ENCODE data around the gene NCK2. TPM values are rescaled to one million over a fixed set of nuclear protein-coding genes. Genes with fewer than 3 reads are reported as not detected.
A peak's percentile ranks its signal among the peaks of the same experiment; 100 is the strongest.

Gene NCK2
- 42.3 TPM for total RNA-seq

DNA sequence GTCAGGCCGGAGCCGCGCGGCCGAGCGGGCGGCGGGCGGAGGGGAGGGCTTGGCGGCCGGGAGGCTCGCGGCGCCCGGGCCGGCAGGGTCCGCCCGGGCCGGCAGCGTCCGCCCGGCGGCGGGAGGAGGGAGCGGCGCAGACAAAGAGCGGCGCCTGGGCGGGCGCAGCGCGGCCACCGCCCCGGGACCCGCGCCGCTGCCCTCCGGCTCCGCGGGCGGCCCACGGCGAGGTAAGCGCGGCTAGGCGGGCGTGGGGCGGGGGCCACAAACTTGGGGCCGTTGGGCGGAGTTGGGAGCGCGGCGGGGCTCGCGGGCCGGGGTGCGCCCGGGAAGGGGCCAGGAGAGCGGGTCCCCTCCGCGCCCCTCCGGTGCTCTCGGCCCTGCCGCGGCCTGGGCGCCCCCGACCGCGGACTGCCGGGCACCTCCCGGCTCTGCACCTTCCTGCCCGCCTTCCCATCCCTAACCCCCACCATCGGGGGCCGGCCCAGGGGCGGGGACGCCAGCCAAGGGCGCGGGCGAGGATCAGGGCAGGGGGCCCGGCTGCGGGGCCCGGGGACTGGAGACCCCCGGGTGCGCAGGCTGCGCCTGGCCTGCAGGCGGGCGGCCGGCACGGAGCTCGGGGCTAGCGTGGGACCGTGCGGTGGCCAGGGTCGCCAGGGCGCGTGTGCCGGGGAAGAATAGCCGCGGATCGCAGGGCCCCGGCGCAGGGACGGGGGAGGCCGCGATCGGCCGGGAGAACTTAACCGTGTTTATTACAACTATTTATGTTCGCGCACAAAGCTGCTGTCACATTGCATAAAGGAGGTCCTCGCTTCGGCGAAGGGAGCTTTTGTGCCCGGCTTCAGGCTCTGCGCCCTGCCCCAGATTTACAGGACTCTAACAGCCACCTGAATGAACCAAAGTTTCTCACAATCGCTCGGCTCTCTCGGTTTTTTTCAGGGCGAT is at the start of gene NCK2:
Gene NCK2 (plus strand): TSS at position 4 of the 945 bp plus-strand sequence. CDS start 110,152 bp downstream, outside the sequence.
- peak within 1 kb of the TSS; percentile 70 to 85 (median 80) for H3K9ac ChIP-seq (ENCODE audit: low read depth in 1 of 3, low read length in 3 of 3)
- no peaks in the 10 kb centered on the region for H3K27me3 ChIP-seq (ENCODE audit: control insufficient read depth in 3 of 3, insufficient read depth in 3 of 3, low read length in 3 of 3)
- peak within 1 kb of the TSS; percentile 74 for H3K27ac ChIP-seq (ENCODE audit: low read depth, low read length)
- H3K4me3 ChIP-seq (ENCODE audit: low read length in 3 of 3), result peak within 1 kb of the TSS; percentile 71 to 78 (median 78)
- H3K9me3 ChIP-seq (ENCODE audit: control insufficient read depth in 3 of 3, low read length in 3 of 3), result no peaks in the 10 kb centered on the region
- H3K4me1 ChIP-seq (ENCODE audit: control insufficient read depth in 3 of 3, insufficient read depth in 3 of 3, low read length in 3 of 3), result peaks cover 38 to 52% (median 39%) of the 10 kb centered on the region in 3 donors
- no peaks in the 10 kb centered on the region for H3K36me3 ChIP-seq (ENCODE audit: control insufficient read depth in 3 of 3, insufficient read depth in 3 of 3, low read length in 3 of 3)

DNA sequence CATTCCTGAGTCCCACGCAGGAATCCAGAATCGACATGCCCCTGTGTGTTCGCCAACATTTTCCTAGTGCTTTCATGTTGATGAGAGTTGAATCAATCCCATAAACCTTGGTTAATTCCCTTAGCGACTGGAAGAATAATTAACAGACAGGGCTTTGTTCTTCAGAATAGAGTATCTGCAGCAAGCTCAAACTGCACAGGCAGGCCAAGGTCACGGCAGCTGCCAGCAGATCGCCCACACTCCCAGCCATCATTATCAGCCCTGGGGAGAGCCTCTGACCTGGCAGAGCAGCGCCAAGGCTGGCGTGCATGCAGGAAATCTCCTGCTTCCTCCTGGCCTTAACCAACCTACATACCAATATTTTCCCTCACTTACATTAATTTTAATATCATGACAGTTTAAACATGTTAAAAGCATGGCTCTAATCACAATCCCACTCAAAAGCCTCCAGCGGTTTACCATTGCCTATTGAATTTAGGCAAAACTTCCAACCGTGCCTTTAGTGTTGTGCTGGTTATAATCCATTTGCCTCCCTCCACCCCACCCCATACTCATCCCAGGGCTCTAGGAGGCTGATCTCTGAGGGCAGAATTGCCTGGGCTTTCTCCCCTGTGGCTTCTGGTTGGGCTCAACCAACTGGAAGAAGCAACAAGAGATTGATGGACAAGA is 46.8 kb upstream of the NCK2 start:
- H3K9me3 ChIP-seq (ENCODE audit: control insufficient read depth in 3 of 3, low read length in 3 of 3), result no peaks in the 10 kb centered on the region

DNA sequence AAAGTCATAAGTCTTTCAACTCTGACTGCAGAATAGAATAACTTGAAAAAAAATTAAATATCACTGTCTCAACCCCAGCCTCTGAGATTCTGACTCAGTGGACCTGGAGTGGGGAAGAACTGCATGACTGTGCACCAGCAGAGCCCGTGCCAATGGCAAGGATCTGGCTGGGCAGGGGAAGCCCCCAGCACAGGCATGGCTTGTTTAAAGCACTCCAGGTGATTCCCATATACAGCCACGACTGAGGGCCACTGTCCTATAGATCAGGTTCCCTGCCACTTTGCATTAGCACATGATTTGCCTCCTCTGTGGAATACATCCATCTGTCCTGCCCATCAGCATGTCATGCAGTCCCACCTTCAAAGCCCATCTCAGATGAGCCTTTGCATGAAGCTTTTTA is 45.9 kb upstream of the NCK2 start:
- Histone ChIP-seq H3K9me3 (ENCODE audit: control insufficient read depth in 3 of 3, low read length in 3 of 3) (no peaks in the 10 kb centered on the region), H3K36me3 (ENCODE audit: control insufficient read depth in 3 of 3, insufficient read depth in 3 of 3, low read length in 3 of 3) (no peaks in the 10 kb centered on the region), H3K4me1 (ENCODE audit: control insufficient read depth in 3 of 3, insufficient read depth in 3 of 3, low read length in 3 of 3) (no peaks in the 10 kb centered on the region), H3K9ac (ENCODE audit: low read depth in 1 of 3, low read length in 3 of 3) (no peak overlapping the region), H3K27me3 (ENCODE audit: control insufficient read depth in 3 of 3, insufficient read depth in 3 of 3, low read length in 3 of 3) (no peaks in the 10 kb centered on the region), H3K27ac (ENCODE audit: low read depth, low read length) (no peak overlapping the region), H3K4me3 (ENCODE audit: low read length in 3 of 3) (no peak overlapping the region)

More for the DNA sequence above, 46.8 kb upstream of the NCK2 start:
- H3K27ac ChIP-seq (ENCODE audit: low read depth, low read length), result no peak overlapping the region
- no peaks in the 10 kb centered on the region for H3K36me3 ChIP-seq (ENCODE audit: control insufficient read depth in 3 of 3, insufficient read depth in 3 of 3, low read length in 3 of 3)
- no peak overlapping the region for H3K4me3 ChIP-seq (ENCODE audit: low read length in 3 of 3)
- H3K4me1 ChIP-seq (ENCODE audit: control insufficient read depth in 3 of 3, insufficient read depth in 3 of 3, low read length in 3 of 3), result no peaks in the 10 kb centered on the region
- no peak overlapping the region for H3K9ac ChIP-seq (ENCODE audit: low read depth in 1 of 3, low read length in 3 of 3)
- no peaks in the 10 kb centered on the region for H3K27me3 ChIP-seq (ENCODE audit: control insufficient read depth in 3 of 3, insufficient read depth in 3 of 3, low read length in 3 of 3)

DNA sequence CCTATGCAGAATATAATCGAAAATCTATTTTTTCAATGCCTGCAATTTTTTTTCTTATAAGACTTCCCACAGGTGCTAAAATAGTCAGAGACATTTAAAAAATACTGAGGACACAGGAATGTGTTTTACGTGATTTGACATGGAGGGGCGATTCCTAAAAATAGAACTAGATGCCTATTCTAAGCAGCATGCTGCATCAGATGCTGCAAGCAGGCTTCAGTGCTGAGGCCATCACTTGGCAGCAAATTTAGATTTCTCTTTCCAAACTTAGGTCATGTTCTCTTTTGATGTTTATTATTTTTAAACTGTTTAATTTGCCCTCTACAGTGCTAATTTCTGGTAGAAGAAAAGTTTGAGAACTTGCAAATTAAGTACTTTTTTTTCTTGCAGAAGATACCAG is 43.7 kb upstream of the NCK2 start:
- H3K9me3 ChIP-seq (ENCODE audit: control insufficient read depth in 3 of 3, low read length in 3 of 3), result no peaks in the 10 kb centered on the region

DNA sequence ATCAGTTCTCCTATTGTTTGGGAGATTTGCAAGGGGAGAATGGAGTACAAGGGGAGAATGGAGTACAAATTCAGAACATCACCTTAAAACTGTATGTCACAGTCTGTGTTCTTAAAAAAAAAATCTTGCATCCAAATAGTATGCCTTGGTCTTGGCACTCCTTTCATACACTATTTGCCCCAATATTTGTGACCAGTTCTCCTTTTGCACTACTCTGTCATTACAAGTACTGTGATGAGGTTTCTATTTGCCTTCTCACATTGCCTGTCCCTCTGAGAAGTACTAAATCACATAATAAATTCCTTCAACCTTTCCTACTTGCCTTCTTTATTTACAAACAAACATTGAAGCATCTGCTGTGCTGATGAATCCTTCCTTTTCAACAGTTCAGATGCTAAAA is 36.0 kb upstream of the NCK2 start:
- no peak overlapping the region for H3K4me3 ChIP-seq (ENCODE audit: low read length in 3 of 3)
- H3K27ac ChIP-seq (ENCODE audit: low read depth, low read length), result no peak overlapping the region
- no peaks in the 10 kb centered on the region for H3K9me3 ChIP-seq (ENCODE audit: control insufficient read depth in 3 of 3, low read length in 3 of 3)
- H3K36me3 ChIP-seq (ENCODE audit: control insufficient read depth in 3 of 3, insufficient read depth in 3 of 3, low read length in 3 of 3), result no peaks in the 10 kb centered on the region
- peaks cover 0 to 11% (median 0%) of the 10 kb centered on the region in 3 donors for H3K4me1 ChIP-seq (ENCODE audit: control insufficient read depth in 3 of 3, insufficient read depth in 3 of 3, low read length in 3 of 3)
- no peaks in the 10 kb centered on the region for H3K27me3 ChIP-seq (ENCODE audit: control insufficient read depth in 3 of 3, insufficient read depth in 3 of 3, low read length in 3 of 3)
- H3K9ac ChIP-seq (ENCODE audit: low read depth in 1 of 3, low read length in 3 of 3), result no peak overlapping the region

More for the DNA sequence above, 43.7 kb upstream of the NCK2 start:
- Histone ChIP-seq H3K36me3 (ENCODE audit: control insufficient read depth in 3 of 3, insufficient read depth in 3 of 3, low read length in 3 of 3) (no peaks in the 10 kb centered on the region), H3K4me1 (ENCODE audit: control insufficient read depth in 3 of 3, insufficient read depth in 3 of 3, low read length in 3 of 3) (no peaks in the 10 kb centered on the region), H3K27ac (ENCODE audit: low read depth, low read length) (no peak overlapping the region), H3K4me3 (ENCODE audit: low read length in 3 of 3) (no peak overlapping the region), H3K9ac (ENCODE audit: low read depth in 1 of 3, low read length in 3 of 3) (no peak overlapping the region), H3K27me3 (ENCODE audit: control insufficient read depth in 3 of 3, insufficient read depth in 3 of 3, low read length in 3 of 3) (no peaks in the 10 kb centered on the region)

DNA sequence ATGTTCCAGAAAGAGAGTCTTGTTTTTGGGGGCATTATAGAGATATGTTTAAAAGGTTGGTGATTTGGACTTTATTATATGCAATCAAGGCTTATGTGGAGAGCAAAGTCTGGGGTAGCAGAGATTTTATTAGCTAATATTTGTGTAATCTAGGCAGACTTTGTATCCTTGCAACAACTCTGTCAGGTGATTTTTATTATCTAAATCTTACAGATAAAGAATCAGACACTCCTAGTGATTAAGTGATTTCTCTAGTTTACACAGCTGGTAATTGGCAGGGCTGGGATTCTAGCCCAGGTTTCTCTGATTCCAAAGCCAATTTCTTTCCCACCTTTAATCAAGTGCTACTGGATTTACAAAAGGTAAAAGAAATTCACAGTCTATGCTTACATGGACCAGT is 33.3 kb upstream of the NCK2 start:
- no peaks in the 10 kb centered on the region for H3K36me3 ChIP-seq (ENCODE audit: control insufficient read depth in 3 of 3, insufficient read depth in 3 of 3, low read length in 3 of 3)
- H3K9me3 ChIP-seq (ENCODE audit: control insufficient read depth in 3 of 3, low read length in 3 of 3), result no peaks in the 10 kb centered on the region
- no peak overlapping the region for H3K9ac ChIP-seq (ENCODE audit: low read depth in 1 of 3, low read length in 3 of 3)
- no peak overlapping the region for H3K4me3 ChIP-seq (ENCODE audit: low read length in 3 of 3)
- H3K4me1 ChIP-seq (ENCODE audit: control insufficient read depth in 3 of 3, insufficient read depth in 3 of 3, low read length in 3 of 3), result peaks cover 0 to 11% (median 0%) of the 10 kb centered on the region in 3 donors
- no peaks in the 10 kb centered on the region for H3K27me3 ChIP-seq (ENCODE audit: control insufficient read depth in 3 of 3, insufficient read depth in 3 of 3, low read length in 3 of 3)
- H3K27ac ChIP-seq (ENCODE audit: low read depth, low read length), result no peak overlapping the region

DNA sequence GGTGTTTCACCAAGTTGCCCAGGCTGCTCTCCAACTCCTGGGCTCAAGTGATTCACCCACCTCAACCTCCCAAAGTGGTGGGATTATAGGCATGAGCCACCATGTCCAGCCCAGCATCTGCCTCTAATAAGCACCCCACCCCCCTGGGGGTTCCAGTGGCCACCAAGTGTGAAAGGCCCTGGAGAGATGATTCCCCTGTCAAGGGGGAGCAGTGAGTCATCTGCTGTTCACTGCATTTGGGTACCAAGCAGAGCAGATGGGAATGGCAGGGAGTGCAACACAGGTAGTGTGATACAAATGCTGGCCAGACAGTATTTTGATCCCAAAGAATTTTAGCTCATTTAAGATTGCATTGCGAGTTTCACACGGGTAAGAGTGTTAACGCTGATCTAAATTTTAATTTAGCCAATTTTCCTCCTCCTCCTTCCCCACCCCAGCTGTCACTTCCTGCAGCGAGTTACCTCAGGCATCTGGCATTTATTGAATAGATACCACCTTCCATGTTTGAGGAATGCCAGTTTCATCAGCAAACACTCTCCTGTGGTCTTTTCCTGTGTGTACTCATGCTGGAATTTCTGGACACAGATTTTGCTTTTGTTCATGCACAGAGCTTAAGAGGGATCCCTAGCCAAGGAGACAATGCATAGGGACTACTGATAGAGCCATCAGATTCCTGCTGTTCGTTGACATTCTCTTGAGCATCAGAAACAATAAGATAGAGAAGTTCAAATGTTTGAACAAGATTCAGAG is 32.4 kb upstream of the NCK2 start:
- H3K4me1 ChIP-seq (ENCODE audit: control insufficient read depth in 3 of 3, insufficient read depth in 3 of 3, low read length in 3 of 3), result peaks cover 0 to 11% (median 0%) of the 10 kb centered on the region in 3 donors
- no peak overlapping the region for H3K4me3 ChIP-seq (ENCODE audit: low read length in 3 of 3)
- H3K27ac ChIP-seq (ENCODE audit: low read depth, low read length), result no peak overlapping the region
- no peaks in the 10 kb centered on the region for H3K36me3 ChIP-seq (ENCODE audit: control insufficient read depth in 3 of 3, insufficient read depth in 3 of 3, low read length in 3 of 3)
- no peak overlapping the region for H3K9ac ChIP-seq (ENCODE audit: low read depth in 1 of 3, low read length in 3 of 3)
- H3K27me3 ChIP-seq (ENCODE audit: control insufficient read depth in 3 of 3, insufficient read depth in 3 of 3, low read length in 3 of 3), result no peaks in the 10 kb centered on the region
- no peaks in the 10 kb centered on the region for H3K9me3 ChIP-seq (ENCODE audit: control insufficient read depth in 3 of 3, low read length in 3 of 3)

DNA sequence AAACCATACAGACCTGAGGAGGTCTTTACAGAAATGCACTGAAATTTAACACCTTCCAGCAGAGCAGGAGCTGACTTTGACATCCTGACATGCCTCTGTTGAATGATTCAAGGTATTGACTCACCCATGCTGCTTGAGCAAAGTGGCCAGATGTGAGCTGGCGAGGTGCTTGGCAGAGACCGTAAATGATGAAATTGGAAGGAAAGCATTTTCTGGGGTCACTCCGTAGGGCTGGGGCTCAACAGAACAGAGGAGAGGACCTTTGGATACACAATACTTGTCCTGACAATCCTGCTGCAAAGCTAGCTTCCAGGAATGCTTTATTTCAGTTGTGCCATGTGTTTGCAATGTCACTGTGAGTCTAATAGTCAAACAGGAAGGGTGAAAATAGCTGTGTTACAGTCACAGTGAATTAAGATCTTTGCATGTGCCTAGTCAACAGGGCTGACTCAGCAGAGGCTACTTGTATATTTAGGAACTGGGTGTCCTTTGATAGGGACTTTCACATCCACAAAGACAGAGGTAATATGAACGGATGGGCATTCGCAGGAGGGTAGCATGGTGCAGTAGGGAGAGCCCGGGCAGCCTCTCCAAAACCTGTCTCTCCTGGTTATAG is 31.6 kb upstream of the NCK2 start:
- Histone ChIP-seq H3K4me3 (ENCODE audit: low read length in 3 of 3) (no peak overlapping the region), H3K9ac (ENCODE audit: low read depth in 1 of 3, low read length in 3 of 3) (no peak overlapping the region), H3K36me3 (ENCODE audit: control insufficient read depth in 3 of 3, insufficient read depth in 3 of 3, low read length in 3 of 3) (no peaks in the 10 kb centered on the region), H3K4me1 (ENCODE audit: control insufficient read depth in 3 of 3, insufficient read depth in 3 of 3, low read length in 3 of 3) (peaks cover 0 to 11% (median 0%) of the 10 kb centered on the region in 3 donors), H3K27me3 (ENCODE audit: control insufficient read depth in 3 of 3, insufficient read depth in 3 of 3, low read length in 3 of 3) (no peaks in the 10 kb centered on the region), H3K27ac (ENCODE audit: low read depth, low read length) (no peak overlapping the region), H3K9me3 (ENCODE audit: control insufficient read depth in 3 of 3, low read length in 3 of 3) (no peaks in the 10 kb centered on the region)

DNA sequence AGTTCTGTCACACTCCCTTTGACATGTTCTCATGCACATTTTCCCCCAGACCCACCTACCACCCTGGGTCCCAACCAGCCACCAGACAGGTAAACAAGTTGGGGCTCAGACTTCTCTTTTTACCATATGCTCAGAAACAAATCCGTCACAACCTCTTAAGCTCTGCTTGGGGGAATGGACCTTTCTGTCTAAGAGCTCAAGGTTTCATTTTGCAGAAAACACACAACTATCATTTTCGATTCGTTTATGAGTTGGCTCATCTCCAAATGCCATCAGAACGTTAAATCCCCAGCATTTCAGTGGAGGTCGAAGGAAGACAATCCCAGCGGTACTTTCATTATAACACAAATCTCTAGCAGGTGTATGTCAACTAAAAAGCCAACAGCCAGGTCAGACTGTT is 30.6 kb upstream of the NCK2 start:
- no peaks in the 10 kb centered on the region for H3K27me3 ChIP-seq (ENCODE audit: control insufficient read depth in 3 of 3, insufficient read depth in 3 of 3, low read length in 3 of 3)
- H3K36me3 ChIP-seq (ENCODE audit: control insufficient read depth in 3 of 3, insufficient read depth in 3 of 3, low read length in 3 of 3), result no peaks in the 10 kb centered on the region
- no peak overlapping the region for H3K9ac ChIP-seq (ENCODE audit: low read depth in 1 of 3, low read length in 3 of 3)
- H3K4me1 ChIP-seq (ENCODE audit: control insufficient read depth in 3 of 3, insufficient read depth in 3 of 3, low read length in 3 of 3), result peaks cover 0 to 11% (median 0%) of the 10 kb centered on the region in 3 donors
- H3K4me3 ChIP-seq (ENCODE audit: low read length in 3 of 3), result no peak overlapping the region
- no peaks in the 10 kb centered on the region for H3K9me3 ChIP-seq (ENCODE audit: control insufficient read depth in 3 of 3, low read length in 3 of 3)
- no peak overlapping the region for H3K27ac ChIP-seq (ENCODE audit: low read depth, low read length)
